ENCODE data around the gene EFNA5. TPM values are rescaled to one million over a fixed set of nuclear protein-coding genes. Genes with fewer than 3 reads are reported as not detected.

The EFNA5 gene
- total RNA-seq, 2 experiments from 2014 or later: not detected

DNA sequence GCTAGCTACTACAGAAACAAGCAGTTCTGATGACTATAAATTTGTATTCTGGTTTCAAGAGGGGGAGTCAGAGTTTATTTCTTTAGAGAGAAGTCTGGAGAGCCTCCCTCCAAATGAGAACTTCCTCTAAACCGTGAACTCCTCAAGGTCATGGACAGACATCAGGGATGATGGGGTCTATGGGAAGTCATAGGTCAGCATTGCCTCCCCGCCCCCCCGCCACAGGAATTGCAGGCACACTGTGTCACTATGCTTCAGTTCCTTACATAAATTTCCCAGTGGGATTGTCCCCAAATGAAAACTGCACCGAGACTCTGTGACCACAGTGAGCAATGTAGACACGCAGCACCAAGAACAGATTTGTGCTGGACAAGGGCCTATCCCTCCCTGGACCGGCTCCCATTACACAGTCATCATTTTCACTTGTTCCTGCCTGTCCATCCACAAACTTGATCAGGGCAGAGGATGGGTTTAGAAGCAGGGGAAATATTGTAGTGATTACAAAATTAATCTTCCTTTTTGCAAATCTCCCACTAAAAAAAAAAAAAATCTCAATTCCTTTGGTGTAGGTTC is 300.3 kb downstream of the EFNA5 start:
- ATAC-seq (ENCODE audit: low read depth) (no peak), DNase-seq (no peak)
- POLR2A ChIA-PET: no interaction called here
- H3K4me1 Mint-ChIP-seq: no peaks in the 10 kb centered on the region
- H3K4me3 Mint-ChIP-seq: no peak overlapping the region
- no peak overlapping the region for H3K27ac Mint-ChIP-seq
- no peaks in the 10 kb centered on the region for H3K36me3 Mint-ChIP-seq
- H3K9me3 Mint-ChIP-seq: no peaks in the 10 kb centered on the region
- no peaks in the 10 kb centered on the region for H3K27me3 Mint-ChIP-seq

GRCh38 chr5:107369622-107370021 is 301.1 kb downstream of the EFNA5 start:
- Mint-ChIP-seq H3K4me1 (no peaks in the 10 kb centered on the region), H3K9me3 (peaks cover 1% of the 10 kb centered on the region), H3K4me3 (no peak overlapping the region), H3K27ac (no peak overlapping the region), H3K27me3 (peaks cover 2% of the 10 kb centered on the region), H3K36me3 (no peaks in the 10 kb centered on the region)
- DNase-seq: no peak
- POLR2A ChIA-PET: no interaction called here
- no peak for ATAC-seq (ENCODE audit: low read depth)

DNA sequence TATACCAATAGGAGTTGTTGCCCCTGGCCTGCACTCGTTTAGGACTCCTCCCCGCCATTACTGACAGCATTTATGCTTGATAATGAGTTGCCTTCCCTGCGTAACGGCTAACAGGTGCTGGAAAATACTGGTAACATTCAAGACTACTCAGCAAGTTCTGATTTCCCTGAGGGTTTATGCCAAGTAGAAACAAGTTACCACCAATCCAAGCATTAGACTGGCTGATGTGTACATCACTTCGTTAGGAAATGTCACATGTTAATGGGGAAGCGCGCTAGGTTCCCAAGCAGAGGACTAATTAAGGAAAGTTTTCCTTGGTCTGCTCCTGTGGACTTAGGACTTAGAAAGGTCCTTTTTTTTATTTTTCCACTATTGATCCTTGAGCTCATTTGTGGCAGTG is 302.1 kb downstream of the EFNA5 start:
- no peaks in the 10 kb centered on the region for H3K36me3 Mint-ChIP-seq
- no peak overlapping the region for H3K27ac Mint-ChIP-seq
- no peak overlapping the region for H3K4me3 Mint-ChIP-seq
- peaks cover 3% of the 10 kb centered on the region for H3K9me3 Mint-ChIP-seq
- POLR2A ChIA-PET: no interaction called here
- no peaks in the 10 kb centered on the region for H3K4me1 Mint-ChIP-seq
- ATAC-seq (ENCODE audit: low read depth) (no peak), DNase-seq (no peak)
- peaks cover 2% of the 10 kb centered on the region for H3K27me3 Mint-ChIP-seq

- H3K36me3 Mint-ChIP-seq: no peaks in the 10 kb centered on the region
- no peaks in the 10 kb centered on the region for H3K4me1 Mint-ChIP-seq
- no peak for DNase-seq
- H3K4me3 Mint-ChIP-seq: no peak overlapping the region
- H3K27ac Mint-ChIP-seq: no peak overlapping the region
- ATAC-seq (ENCODE audit: low read depth): no peak
- H3K27me3 Mint-ChIP-seq: peaks cover 2% of the 10 kb centered on the region
- POLR2A ChIA-PET: no interaction called here
- peaks cover 3% of the 10 kb centered on the region for H3K9me3 Mint-ChIP-seq
Measured at GRCh38 chr5:107367939-107368338, 302.8 kb downstream of the EFNA5 start.

DNA sequence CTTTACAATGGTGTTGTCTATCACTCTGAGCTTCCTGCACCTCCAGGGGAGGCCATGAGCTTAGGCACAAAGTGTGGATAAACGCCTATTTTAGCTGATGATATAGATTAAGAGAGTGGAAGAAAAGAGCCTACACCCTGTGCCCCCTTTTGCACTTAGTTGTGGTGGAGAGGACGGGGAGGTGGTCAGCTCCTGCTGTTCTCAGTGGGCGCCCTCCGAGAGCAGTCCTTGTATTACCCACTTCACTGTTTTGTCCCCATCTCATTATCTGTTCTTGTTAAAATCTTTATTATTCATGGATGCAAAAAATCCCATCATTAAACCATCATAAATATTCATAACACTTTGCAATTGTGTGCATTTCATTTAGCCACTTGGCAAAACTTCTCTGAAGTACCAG is 303.3 kb downstream of the EFNA5 start:
- POLR2A ChIA-PET: no interaction called here
- peaks cover 2% of the 10 kb centered on the region for H3K27me3 Mint-ChIP-seq

GRCh38 chr5:107365320-107366109 is 305.2 kb downstream of the EFNA5 start:
- Mint-ChIP-seq H3K27ac (no peak overlapping the region), H3K36me3 (no peaks in the 10 kb centered on the region), H3K4me1 (no peaks in the 10 kb centered on the region), H3K27me3 (peaks cover 2% of the 10 kb centered on the region), H3K4me3 (no peak overlapping the region), H3K9me3 (peaks cover 4% of the 10 kb centered on the region)
- DNase-seq (no peak), ATAC-seq (ENCODE audit: low read depth) (no peak)
- POLR2A ChIA-PET: no interaction called here

More for the DNA sequence above, 303.3 kb downstream of the EFNA5 start:
- no peak for DNase-seq
- Mint-ChIP-seq H3K4me3 (no peak overlapping the region), H3K27ac (no peak overlapping the region), H3K4me1 (no peaks in the 10 kb centered on the region), H3K9me3 (peaks cover 3% of the 10 kb centered on the region), H3K36me3 (no peaks in the 10 kb centered on the region)
- ATAC-seq (ENCODE audit: low read depth): no peak

DNA sequence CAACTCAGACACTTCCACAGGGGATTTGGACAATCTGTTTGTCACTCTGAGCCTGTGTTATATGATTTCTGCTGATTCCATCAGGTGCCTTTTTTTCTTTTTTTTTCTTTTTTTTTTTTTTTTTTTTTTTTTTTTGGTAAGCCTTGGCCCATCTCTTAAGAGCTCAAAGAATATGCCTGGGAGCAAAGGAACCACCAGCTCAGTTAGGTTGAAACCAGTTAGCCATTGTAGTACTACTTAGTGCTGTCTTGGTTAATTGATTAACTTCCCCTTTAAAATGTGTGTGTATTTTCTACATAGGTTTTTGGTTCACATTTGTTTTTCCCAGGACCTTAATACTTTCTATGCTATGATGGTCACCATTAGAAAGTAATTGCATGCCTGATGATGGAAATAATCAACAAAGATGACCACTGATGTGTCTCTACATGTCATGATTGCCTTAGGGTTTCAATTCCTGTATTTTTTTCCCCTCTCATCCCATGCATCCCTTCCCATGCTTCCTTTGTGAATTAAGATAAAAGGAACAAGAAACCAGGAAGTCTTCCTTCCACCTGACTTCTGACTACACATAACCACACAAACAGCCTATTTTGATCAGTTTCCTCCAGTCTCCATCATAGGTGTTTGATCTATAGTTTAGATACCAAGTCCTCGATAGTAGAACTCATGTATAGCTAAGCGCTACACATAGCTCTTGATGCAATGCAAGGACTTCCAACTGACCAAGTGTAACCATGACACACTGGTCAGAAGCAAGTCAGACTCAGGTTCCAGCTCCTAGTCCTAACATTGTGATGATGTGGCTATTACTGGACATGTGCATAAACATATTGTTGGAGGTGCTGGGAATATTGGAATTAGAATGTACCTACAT is 306.1 kb downstream of the EFNA5 start:
- Mint-ChIP-seq H3K27me3 (peaks cover 2% of the 10 kb centered on the region), H3K27ac (no peak overlapping the region), H3K4me1 (no peaks in the 10 kb centered on the region), H3K9me3 (peaks cover 4% of the 10 kb centered on the region), H3K4me3 (no peak overlapping the region), H3K36me3 (no peaks in the 10 kb centered on the region)
- ATAC-seq (ENCODE audit: low read depth): no peak
- no peak for DNase-seq
- POLR2A ChIA-PET: no interaction called here

- POLR2A ChIA-PET: no interaction called here
- peaks cover 2% of the 10 kb centered on the region for H3K27me3 Mint-ChIP-seq
- DNase-seq (no peak), ATAC-seq (ENCODE audit: low read depth) (no peak)
- H3K9me3 Mint-ChIP-seq: peaks cover 4% of the 10 kb centered on the region
- no peaks in the 10 kb centered on the region for H3K4me1 Mint-ChIP-seq
- H3K36me3 Mint-ChIP-seq: no peaks in the 10 kb centered on the region
- no peak overlapping the region for H3K27ac Mint-ChIP-seq
- H3K4me3 Mint-ChIP-seq: no peak overlapping the region
Measured at GRCh38 chr5:107363768-107364167, 307.0 kb downstream of the EFNA5 start.

- DNase-seq: no peak
- Mint-ChIP-seq H3K36me3 (no peaks in the 10 kb centered on the region), H3K27me3 (peaks cover 5% of the 10 kb centered on the region), H3K27ac (no peak overlapping the region), H3K4me1 (no peaks in the 10 kb centered on the region), H3K9me3 (peaks cover 4% of the 10 kb centered on the region), H3K4me3 (no peak overlapping the region)
- POLR2A ChIA-PET: no interaction called here
- no peak for ATAC-seq (ENCODE audit: low read depth)
Measured at GRCh38 chr5:107361945-107362344, 308.8 kb downstream of the EFNA5 start.

DNA sequence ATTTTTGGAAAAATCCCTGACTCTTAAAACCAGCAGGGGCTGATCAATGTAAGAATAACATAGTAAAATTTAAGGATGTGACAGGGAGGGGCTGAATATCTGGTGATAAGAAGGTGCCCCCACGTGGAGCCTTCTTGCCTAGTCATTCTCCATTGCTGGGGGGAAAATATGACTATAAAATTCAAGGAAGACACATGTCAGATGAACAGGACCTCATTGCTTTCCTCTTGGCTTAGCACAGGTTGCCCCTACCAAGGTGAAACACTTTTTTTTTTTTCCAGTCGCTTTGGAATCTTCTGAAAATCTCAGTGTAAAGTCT is 310.9 kb downstream of the EFNA5 start:
- H3K27me3 Mint-ChIP-seq: peaks cover 5% of the 10 kb centered on the region
- no peak overlapping the region for H3K27ac Mint-ChIP-seq
- ATAC-seq (ENCODE audit: low read depth) (no peak), DNase-seq (no peak)
- H3K9me3 Mint-ChIP-seq: peaks cover 4% of the 10 kb centered on the region
- no peaks in the 10 kb centered on the region for H3K36me3 Mint-ChIP-seq
- no peak overlapping the region for H3K4me3 Mint-ChIP-seq
- POLR2A ChIA-PET: interaction anchor here (1.0 kb wide), 1 partner anchor 52 kb away, joined by 3 read pairs; no protein-coding TSS in a partner anchor
- H3K4me1 Mint-ChIP-seq: no peaks in the 10 kb centered on the region

GRCh38 chr5:107359033-107359915 is 311.5 kb downstream of the EFNA5 start:
- Mint-ChIP-seq H3K27ac (no peak overlapping the region), H3K4me1 (no peaks in the 10 kb centered on the region), H3K36me3 (no peaks in the 10 kb centered on the region), H3K4me3 (no peak overlapping the region), H3K27me3 (peaks cover 3% of the 10 kb centered on the region), H3K9me3 (peaks cover 3% of the 10 kb centered on the region)
- DNase-seq: no peak
- POLR2A ChIA-PET: no interaction called here
- no peak for ATAC-seq (ENCODE audit: low read depth)

DNA sequence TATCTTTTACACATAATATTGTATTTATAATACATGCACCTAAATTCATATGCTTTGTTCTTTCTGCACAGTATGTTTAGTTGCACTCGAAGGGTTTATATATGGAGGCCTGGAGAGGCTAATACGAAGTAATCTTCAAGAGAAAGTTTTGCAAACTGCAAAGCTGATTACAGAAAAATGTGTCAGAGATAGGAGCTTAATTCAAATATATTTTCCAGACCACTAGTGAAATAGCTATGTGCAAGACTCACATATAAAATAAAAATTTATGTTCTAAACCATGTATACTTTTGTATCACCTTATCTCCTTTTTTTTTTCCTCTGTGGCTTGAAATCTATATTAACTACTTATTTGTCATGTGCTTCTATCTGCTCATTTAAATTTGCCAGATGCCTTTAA is 313.8 kb downstream of the EFNA5 start:
- no peak for DNase-seq
- no peak for ATAC-seq (ENCODE audit: low read depth)
- POLR2A ChIA-PET: no interaction called here
- no peaks in the 10 kb centered on the region for H3K36me3 Mint-ChIP-seq
- H3K9me3 Mint-ChIP-seq: peaks cover 1% of the 10 kb centered on the region
- no peak overlapping the region for H3K4me3 Mint-ChIP-seq
- H3K27ac Mint-ChIP-seq: no peak overlapping the region
- no peaks in the 10 kb centered on the region for H3K4me1 Mint-ChIP-seq
- peaks cover 3% of the 10 kb centered on the region for H3K27me3 Mint-ChIP-seq

GRCh38 chr5:107352576-107352975 is 318.2 kb downstream of the EFNA5 start:
- no peaks in the 10 kb centered on the region for H3K36me3 Mint-ChIP-seq
- no peak for ATAC-seq (ENCODE audit: low read depth)
- H3K4me3 Mint-ChIP-seq: no peak overlapping the region
- no peaks in the 10 kb centered on the region for H3K9me3 Mint-ChIP-seq
- H3K4me1 Mint-ChIP-seq: no peaks in the 10 kb centered on the region
- POLR2A ChIA-PET: no interaction called here
- no peak overlapping the region for H3K27ac Mint-ChIP-seq
- no peak for DNase-seq
- H3K27me3 Mint-ChIP-seq: peaks cover 3% of the 10 kb centered on the region
